Thyroid gland (tissue), 4 donors: Measurements from ENCODE around the gene DSP. TPM values are rescaled to one million over a fixed set of nuclear protein-coding genes. Genes with fewer than 3 reads are reported as not detected.

Source experiments
- DNase-seq, 2 donors: peaks; one replicate each; pipeline ENCODE4 v3.0.0-alpha.2; 2019
- H3K27ac ChIP-seq, 3 donors: fragments of 200-600 bp; sonication (generic); 1 replicate in 2 of 3; 2 replicates in 1 of 3; pipeline ENCODE4 v1.5.1; 2016 to 2019; ENCODE audit warnings: mild to moderate bottlenecking in 1 of 3, moderate library complexity in 1 of 3
- H3K27me3 ChIP-seq: fragments of 200-600 bp; sonication (generic); one replicate; pipeline ENCODE4 v1.5.1; 2019
- H3K36me3 ChIP-seq, 2 donors: fragments of 200-600 bp; sonication (generic); one replicate each; pipeline ENCODE4 v1.5.1; 2016 to 2019
- H3K4me1 ChIP-seq, 2 donors: fragments of 200-600 bp; sonication (generic); one replicate each; pipeline ENCODE4 v1.5.1; 2017 to 2019
- H3K4me3 ChIP-seq, 3 donors: fragments of 200-600 bp; sonication (generic); replicated peaks in 1 of 3; 1 replicate in 2 of 3; 2 replicates in 1 of 3; pipeline ENCODE4 v1.5.1; 2016; ENCODE audit warnings: mild to moderate bottlenecking in 1 of 3
- H3K9me3 ChIP-seq: fragments of 200-600 bp; sonication (generic); one replicate; pipeline ENCODE4 v1.5.1; 2017
- CTCF ChIP-seq, 6 experiments: fragments of 200-600 bp in 3 of 6; fragments of 450-650 bp in 3 of 6; sonication (generic) in 3 of 6; IDR thresholded peaks; one replicate each; pipeline ENCODE4 v1.5.1; 2016 to 2019; ENCODE audit warnings: antibody characterized with exemption in 6 of 6, mild to moderate bottlenecking in 2 of 6, inconsistent platforms in 1 of 6, moderate library complexity in 1 of 6
- POLR2A ChIP-seq, 2 donors: fragments of 450-650 bp; IDR thresholded peaks; one replicate each; pipeline ENCODE4 v1.6.1; 2017; ENCODE audit warnings: antibody characterized with exemption in 2 of 2, mild to moderate bottlenecking in 2 of 2, moderate library complexity in 1 of 2
- WGBS, 2 donors: methylation state at CpG; one replicate each; pipeline ENCODE4 v1.1.5; 2017; 5-methylcytosine and 5-hydroxymethylcytosine counted together
- intact Hi-C: fragments of 100-400 bp; cut with DNase I; formaldehyde crosslinking; loops from one replicate; pipeline ENCODE4 v1.15.1; 2023
- total RNA-seq, 4 donors: library from RNA; depleted of rRNA; stranded (reverse); fragments of >200 nt; gene quantifications; one replicate each; pipeline ENCODE4 v1.2.3, GENCODE V29; 2016

DSP gene
- total RNA-seq, 4 donors from 2014 or later, result 122 to 176 (median 145) TPM

DNA sequence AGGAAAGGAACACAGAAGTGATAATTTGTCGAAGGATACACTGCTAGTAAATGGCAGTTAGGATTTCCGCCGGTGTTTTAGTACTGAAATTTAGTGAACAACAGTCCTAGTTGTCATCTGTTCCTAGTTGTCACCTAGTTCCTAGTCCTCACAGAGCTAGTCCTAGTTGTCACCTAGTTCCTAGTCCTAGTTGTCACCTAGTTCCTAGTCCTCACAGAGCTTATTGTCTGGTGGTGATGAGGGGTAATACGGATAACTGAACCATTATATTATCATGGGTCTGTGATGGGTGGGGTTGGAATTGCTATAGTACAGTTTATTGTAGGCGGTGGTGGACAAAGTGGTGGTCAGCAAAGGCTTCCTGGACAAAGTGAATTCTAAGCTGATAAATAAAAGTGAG lies 50.3 kb downstream of the DSP start:
- peaks cover 0 to 12% of the 10 kb centered on the region in 2 donors for H3K36me3 ChIP-seq
- H3K27ac ChIP-seq, result no peak overlapping the region
- H3K27me3 ChIP-seq, result no peaks in the 10 kb centered on the region
- intact Hi-C loops, result no loop called here
- H3K4me1 ChIP-seq, result peaks cover 0 to 20% of the 10 kb centered on the region in 2 donors
- no peak overlapping the region for H3K4me3 ChIP-seq
- WGBS, 2 donors, result 97 to 98% methylated on average over 5 of the region's 5 CpGs
- no peak for TF ChIP-seq CTCF (IDR thresholded peaks at IDR 0.05)
- TF ChIP-seq POLR2A (IDR thresholded peaks at IDR 0.05), result no peak
- no peaks in the 10 kb centered on the region for H3K9me3 ChIP-seq
- DNase-seq, result no peak

DNA sequence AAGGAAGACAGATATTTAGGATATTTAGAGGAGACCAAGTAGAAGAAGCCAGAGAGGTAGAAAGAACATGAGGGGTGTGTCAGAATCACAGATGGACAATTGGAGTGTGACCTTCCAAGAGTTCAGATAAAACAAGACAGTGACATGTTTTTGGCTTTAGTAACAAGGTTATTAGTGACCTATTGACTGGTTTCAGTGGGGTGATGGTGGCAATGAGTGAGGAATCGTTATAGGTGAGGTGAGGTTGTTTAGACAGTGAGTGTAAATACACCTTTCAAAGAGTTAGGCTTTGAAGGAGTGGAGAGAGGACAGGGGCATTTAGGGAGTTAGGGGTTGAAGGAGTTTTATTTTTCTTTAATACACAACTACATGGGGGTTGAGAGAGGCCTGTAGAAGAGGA lies 51.8 kb downstream of the DSP start:
- WGBS, 2 donors, result 75 to 83% methylated on average over 1 of the region's 1 CpG
- TF ChIP-seq CTCF (IDR thresholded peaks at IDR 0.05) (no peak), POLR2A (IDR thresholded peaks at IDR 0.05) (no peak)
- H3K27me3 ChIP-seq, result no peaks in the 10 kb centered on the region
- no peak for DNase-seq
- intact Hi-C loops, result no loop called here
- H3K4me3 ChIP-seq, result no peak overlapping the region
- H3K9me3 ChIP-seq, result no peaks in the 10 kb centered on the region
- peaks cover 0 to 20% of the 10 kb centered on the region in 2 donors for H3K4me1 ChIP-seq
- no peak overlapping the region for H3K27ac ChIP-seq
- peaks cover 0 to 16% of the 10 kb centered on the region in 2 donors for H3K36me3 ChIP-seq

DNA sequence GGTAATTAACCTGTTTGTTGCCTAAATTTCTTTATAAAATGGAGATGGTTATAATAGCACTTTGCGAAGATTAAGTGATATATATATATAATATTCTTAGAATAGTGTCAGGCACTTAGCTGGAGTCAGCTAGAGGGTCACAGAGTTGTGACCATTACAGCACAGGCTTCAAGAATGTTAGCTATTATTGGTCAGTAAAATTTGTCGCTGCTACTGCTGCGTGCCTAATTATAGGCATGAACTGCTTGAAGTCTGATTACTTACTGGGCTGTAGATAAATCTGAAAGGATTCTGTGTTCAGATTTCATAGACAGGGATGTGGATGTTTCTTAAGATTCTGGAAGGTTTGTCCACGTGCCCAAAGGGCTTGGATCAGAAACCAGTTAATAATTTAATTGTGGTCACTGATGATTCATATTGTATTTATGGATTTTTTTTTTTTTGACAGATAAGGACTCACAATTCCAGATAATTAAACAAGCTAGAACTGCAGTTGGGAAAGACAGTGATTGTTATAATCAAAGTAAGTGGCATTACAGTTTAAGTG lies 53.2 kb downstream of the DSP start:
- no peak overlapping the region for H3K27ac ChIP-seq
- WGBS, 2 donors, result 93 to 95% methylated on average over 4 of the region's 4 CpGs
- no peaks in the 10 kb centered on the region for H3K9me3 ChIP-seq
- peaks cover 0 to 25% of the 10 kb centered on the region in 2 donors for H3K36me3 ChIP-seq
- no peaks in the 10 kb centered on the region for H3K27me3 ChIP-seq
- intact Hi-C loops, result no loop called here
- H3K4me1 ChIP-seq, result peaks cover 0 to 16% of the 10 kb centered on the region in 2 donors
- no peak overlapping the region for H3K4me3 ChIP-seq
- no peak for TF ChIP-seq POLR2A (IDR thresholded peaks at IDR 0.05)
- TF ChIP-seq CTCF (IDR thresholded peaks at IDR 0.05), result no peak
- no peak for DNase-seq

GRCh38 chr6:7604003-7604402 lies 62.5 kb downstream of the DSP start:
- WGBS, 2 donors, result 87 to 96% methylated on average over 4 of the region's 4 CpGs
- H3K4me1 ChIP-seq, result no peaks in the 10 kb centered on the region
- H3K36me3 ChIP-seq, result peaks cover 46 to 62% of the 10 kb centered on the region in 2 donors

More at GRCh38 chr6:7604003-7604402, 62.5 kb downstream of the DSP start:
- no peak overlapping the region for H3K4me3 ChIP-seq
- TF ChIP-seq CTCF (IDR thresholded peaks at IDR 0.05) (no peak), POLR2A (IDR thresholded peaks at IDR 0.05) (no peak)
- intact Hi-C loops, result no loop called here
- DNase-seq, result no peak
- H3K27me3 ChIP-seq, result no peaks in the 10 kb centered on the region
- H3K27ac ChIP-seq, result no peak overlapping the region
- H3K9me3 ChIP-seq, result no peaks in the 10 kb centered on the region
